Activated T-helper 1 cell treated with anti-CD3 and anti-CD28 coated beads, Interleukin-12 subunit alpha, Interleukin-12 subunit beta, Interleukin-2, Interleukin-4 antibody, amounts not matched to agents 30 ng/mL and 10 ng/mL and 1 ng/mL, durations not matched to agents 14 hours and 24 hours and 36 hours (primary cell): ENCODE measurements around the gene HAUS2. TPM values are rescaled to one million over a fixed set of nuclear protein-coding genes. Genes with fewer than 3 reads are reported as not detected.
"Not testable (repeated sequence)": the region's sequence is repeated elsewhere in the genome, so short reads cannot be mapped to it uniquely, and the experiment has no call there.

Experiments
- DNase-seq: peaks from one replicate; pipeline ENCODE4 v3.0.0; 2021; ENCODE audit warnings: low spot score
- H3K27ac Mint-ChIP-seq: one replicate; pipeline ENCODE4 v1.8.0; 2021; ENCODE audit warnings: mild to moderate bottlenecking, mixed read lengths
- H3K27me3 Mint-ChIP-seq: one replicate; pipeline ENCODE4 v1.8.0; 2022; ENCODE audit warnings: mild to moderate bottlenecking, moderate library complexity, mixed read lengths; ENCODE audit not compliant: insufficient read depth
- H3K36me3 Mint-ChIP-seq: one replicate; pipeline ENCODE4 v1.8.0; 2021; ENCODE audit warnings: low read depth, mixed read lengths
- H3K4me1 Mint-ChIP-seq: one replicate; pipeline ENCODE4 v1.8.0; 2021; ENCODE audit warnings: low read depth, mixed read lengths
- H3K4me3 Mint-ChIP-seq: one replicate; pipeline ENCODE4 v1.8.0; 2021; ENCODE audit warnings: mild to moderate bottlenecking, moderate library complexity, mixed read lengths
- H3K9me3 Mint-ChIP-seq: one replicate; pipeline ENCODE4 v1.8.0; 2021; ENCODE audit warnings: mixed read lengths
- intact Hi-C: fragments of 100-400 bp; cut with micrococcal nuclease; formaldehyde crosslinking; loops from one replicate; pipeline ENCODE4 v1.15.1; 2024
- total RNA-seq: library from RNA; stranded (reverse); gene quantifications from 2 replicates; pipeline ENCODE4 v1.2.3, GENCODE V29; 2022

The HAUS2 gene
- total RNA-seq, 1 donor from 2014 or later: 46.7 TPM

DNA sequence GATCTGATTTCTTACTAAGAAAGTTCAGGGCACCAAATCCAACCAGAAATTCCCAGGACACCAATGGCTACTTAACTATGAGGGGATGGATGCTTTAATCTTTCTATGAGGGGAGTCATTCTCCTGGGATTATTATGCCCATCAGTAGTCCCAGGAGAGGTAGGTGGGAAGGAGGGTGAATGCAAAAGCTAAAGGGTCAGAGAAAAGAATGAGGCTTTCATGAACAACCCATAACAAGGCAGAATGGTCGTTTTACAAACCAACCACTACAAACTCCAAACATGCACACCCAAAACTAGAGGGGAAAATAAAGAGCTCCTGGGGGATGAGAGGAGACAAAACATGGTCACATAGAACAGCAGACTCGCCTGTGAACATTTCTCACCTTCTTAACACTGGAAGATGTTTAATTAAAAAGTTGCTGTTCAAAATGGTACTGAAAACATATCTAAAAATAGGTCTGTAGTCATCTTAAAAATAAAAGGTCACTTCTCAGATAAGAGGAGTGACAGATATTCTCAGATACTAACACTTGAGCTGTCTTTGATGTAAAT is 30.4 kb downstream of the HAUS2 start:
- Mint-ChIP-seq H3K4me3 (no peak overlapping the region), H3K27ac (no peak overlapping the region), H3K9me3 (no peaks in the 10 kb centered on the region), H3K27me3 (peaks cover 28% of the 10 kb centered on the region), H3K36me3 (peaks cover 7% of the 10 kb centered on the region), H3K4me1 (peaks cover 58% of the 10 kb centered on the region)
- intact Hi-C loops: no loop called here
- DNase-seq: no peak

DNA sequence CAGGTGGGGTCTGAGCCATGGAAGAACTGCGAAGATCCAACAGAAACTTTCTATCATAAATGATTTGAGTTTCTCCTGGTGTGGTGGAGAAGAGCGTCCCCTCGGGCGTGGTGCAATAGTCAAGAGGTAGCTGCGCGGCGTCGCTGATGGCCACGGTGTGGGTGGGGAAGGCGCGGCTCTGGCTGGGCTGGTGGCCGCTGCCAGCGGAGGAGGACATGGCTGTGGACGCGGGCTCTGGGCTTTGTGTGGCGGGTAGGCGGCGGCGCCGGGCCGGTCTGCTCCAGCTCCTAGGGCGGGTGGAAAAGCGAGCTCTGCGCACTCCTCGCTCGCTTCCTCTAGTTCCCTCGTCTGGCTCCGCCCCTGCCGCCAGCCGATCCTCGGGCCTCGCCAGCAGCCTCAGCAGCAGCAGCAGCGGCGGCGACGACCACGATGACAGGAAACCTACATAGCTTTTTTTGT is 32.7 kb downstream of the HAUS2 start:
- H3K9me3 Mint-ChIP-seq: no peaks in the 10 kb centered on the region
- intact Hi-C loops: no loop called here
- DNase-seq: peak; percentile 78
- peak overlapping the region; percentile 64 for H3K27ac Mint-ChIP-seq
- H3K4me3 Mint-ChIP-seq: peak overlapping the region; percentile 80
- peaks cover 53% of the 10 kb centered on the region for H3K4me1 Mint-ChIP-seq
- peaks cover 7% of the 10 kb centered on the region for H3K36me3 Mint-ChIP-seq
- peaks cover 28% of the 10 kb centered on the region for H3K27me3 Mint-ChIP-seq

- DNase-seq: no peak
- Mint-ChIP-seq H3K27ac (no peak overlapping the region), H3K27me3 (peaks cover 26% of the 10 kb centered on the region), H3K36me3 (peaks cover 7% of the 10 kb centered on the region), H3K9me3 (no peaks in the 10 kb centered on the region), H3K4me3 (peak overlapping the region; percentile 11), H3K4me1 (peaks cover 41% of the 10 kb centered on the region)
- intact Hi-C loops: no loop called here
Measured at GRCh38 chr15:42582569-42583375, 34.1 kb downstream of the HAUS2 start.

- Mint-ChIP-seq H3K27ac (no peak overlapping the region), H3K4me3 (no peak overlapping the region), H3K27me3 (peaks cover 15% of the 10 kb centered on the region), H3K36me3 (peaks cover 7% of the 10 kb centered on the region), H3K4me1 (peaks cover 31% of the 10 kb centered on the region), H3K9me3 (no peaks in the 10 kb centered on the region)
- intact Hi-C loops: no loop called here
- DNase-seq: no peak
Measured at GRCh38 chr15:42584031-42584765, 35.6 kb downstream of the HAUS2 start.

GRCh38 chr15:42590619-42591237 is 42.1 kb downstream of the HAUS2 start:
- H3K4me3 Mint-ChIP-seq: no peak overlapping the region
- intact Hi-C loops: no loop called here
- DNase-seq: no peak
- H3K9me3 Mint-ChIP-seq: no peaks in the 10 kb centered on the region
- no peaks in the 10 kb centered on the region for H3K4me1 Mint-ChIP-seq
- H3K27me3 Mint-ChIP-seq: no peaks in the 10 kb centered on the region
- H3K27ac Mint-ChIP-seq: no peak overlapping the region
- peaks cover 5% of the 10 kb centered on the region for H3K36me3 Mint-ChIP-seq

- DNase-seq: no peak
- peaks cover 5% of the 10 kb centered on the region for H3K36me3 Mint-ChIP-seq
- no peaks in the 10 kb centered on the region for H3K9me3 Mint-ChIP-seq
- H3K4me1 Mint-ChIP-seq: no peaks in the 10 kb centered on the region
- intact Hi-C loops: no loop called here
- H3K27ac Mint-ChIP-seq: no peak overlapping the region
- H3K27me3 Mint-ChIP-seq: no peaks in the 10 kb centered on the region
- H3K4me3 Mint-ChIP-seq: no peak overlapping the region
Measured at GRCh38 chr15:42591238-42591934, 42.7 kb downstream of the HAUS2 start.

DNA sequence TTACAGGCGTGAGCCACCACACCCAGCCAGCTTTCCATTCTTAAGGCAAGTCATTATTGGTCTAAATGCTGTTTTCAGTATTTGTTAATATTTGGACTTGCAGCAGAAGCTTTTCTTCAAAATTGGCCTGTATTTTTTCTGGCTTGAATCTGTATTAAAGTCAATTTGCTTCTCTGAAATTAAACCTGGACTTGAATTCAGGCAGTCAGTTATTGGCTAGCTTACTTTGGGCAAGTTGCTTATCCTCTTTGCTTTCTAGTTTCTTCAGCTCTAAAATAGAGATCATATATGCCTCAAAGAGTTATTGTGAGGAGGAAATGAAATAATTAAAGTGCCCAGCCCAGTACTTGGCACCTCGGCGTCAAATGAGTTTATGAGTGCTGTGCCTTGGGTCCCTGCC is 44.1 kb downstream of the HAUS2 start:
- no peak for DNase-seq
- no peak overlapping the region for H3K4me3 Mint-ChIP-seq
- intact Hi-C loops: no loop called here
- H3K36me3 Mint-ChIP-seq: peaks cover 5% of the 10 kb centered on the region
- H3K27ac Mint-ChIP-seq: no peak overlapping the region
- H3K9me3 Mint-ChIP-seq: no peaks in the 10 kb centered on the region
- no peaks in the 10 kb centered on the region for H3K4me1 Mint-ChIP-seq
- no peaks in the 10 kb centered on the region for H3K27me3 Mint-ChIP-seq

DNA sequence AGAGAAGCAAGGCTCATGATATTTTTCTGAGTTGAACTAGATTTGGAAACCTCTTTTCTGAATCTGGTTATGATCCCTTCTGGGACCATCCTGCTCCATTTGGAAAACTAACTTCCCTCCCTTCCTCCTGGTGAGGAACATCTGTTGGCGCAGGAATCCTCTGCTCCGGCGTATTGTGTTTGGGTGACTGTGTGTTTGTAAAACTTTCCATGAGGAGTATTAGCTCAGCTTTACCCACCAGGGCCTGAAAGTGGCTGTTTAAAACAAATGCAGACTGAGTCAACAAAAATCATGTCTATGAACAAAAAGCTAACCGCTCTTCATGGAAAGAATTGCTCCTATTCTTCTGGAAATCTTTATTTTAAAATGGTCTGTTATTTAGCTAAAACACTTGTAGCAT is 44.5 kb downstream of the HAUS2 start:
- no peaks in the 10 kb centered on the region for H3K4me1 Mint-ChIP-seq
- no peaks in the 10 kb centered on the region for H3K27me3 Mint-ChIP-seq
- no peak for DNase-seq
- H3K4me3 Mint-ChIP-seq: no peak overlapping the region
- H3K9me3 Mint-ChIP-seq: no peaks in the 10 kb centered on the region
- H3K27ac Mint-ChIP-seq: no peak overlapping the region
- H3K36me3 Mint-ChIP-seq: peaks cover 5% of the 10 kb centered on the region
- intact Hi-C loops: no loop called here

DNA sequence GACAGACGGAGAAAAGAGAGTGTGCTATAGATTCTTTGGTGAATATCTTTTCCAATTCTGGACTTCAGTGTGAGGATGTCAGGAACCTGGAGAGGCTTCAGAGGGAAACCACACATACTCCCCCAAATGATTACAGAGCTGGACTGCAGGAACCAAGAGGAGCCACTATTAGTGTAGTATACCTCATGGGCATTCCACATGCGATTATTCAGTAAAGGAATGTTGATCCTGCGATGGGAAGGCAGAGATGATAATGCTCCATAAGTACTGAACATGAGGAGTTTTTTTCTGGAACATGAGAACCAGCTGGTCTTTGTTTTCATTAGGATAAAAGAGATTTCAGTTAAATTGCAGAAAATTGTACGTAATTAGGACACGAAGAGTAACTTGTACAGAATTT is 45.5 kb downstream of the HAUS2 start:
- Mint-ChIP-seq H3K27ac (no peak overlapping the region), H3K4me1 (no peaks in the 10 kb centered on the region), H3K4me3 (no peak overlapping the region), H3K9me3 (no peaks in the 10 kb centered on the region), H3K27me3 (no peaks in the 10 kb centered on the region), H3K36me3 (peaks cover 5% of the 10 kb centered on the region)
- intact Hi-C loops: no loop called here
- DNase-seq: no peak

- Mint-ChIP-seq H3K4me1 (no peaks in the 10 kb centered on the region), H3K9me3 (no peaks in the 10 kb centered on the region), H3K27me3 (no peaks in the 10 kb centered on the region), H3K27ac (no peak overlapping the region), H3K4me3 (no peak overlapping the region), H3K36me3 (peaks cover 5% of the 10 kb centered on the region)
- no peak for DNase-seq
- intact Hi-C loops: no loop called here
Measured at GRCh38 chr15:42595626-42596240, 47.1 kb downstream of the HAUS2 start.

DNA sequence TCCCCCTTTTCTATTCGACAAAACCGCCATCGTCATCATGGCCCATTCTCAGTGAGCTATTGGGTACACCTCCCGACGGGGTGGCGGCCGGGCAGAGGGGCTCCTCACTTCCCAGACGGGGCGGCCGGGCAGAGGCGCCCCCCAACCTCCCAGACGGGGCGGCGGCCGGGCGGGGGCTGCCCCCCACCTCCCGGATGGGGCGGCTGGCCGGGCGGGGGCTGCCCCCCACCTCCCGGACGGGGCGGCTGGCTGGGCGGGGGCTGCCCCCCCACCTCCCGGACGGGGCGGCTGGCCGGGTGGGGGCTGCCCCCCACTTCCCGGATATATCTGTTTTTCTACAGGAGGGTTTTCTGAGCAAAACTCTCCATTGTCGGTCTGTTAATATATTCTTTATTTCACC is 52.7 kb downstream of the HAUS2 start:
- H3K36me3 Mint-ChIP-seq, H3K27ac Mint-ChIP-seq, H3K27me3 Mint-ChIP-seq, H3K4me3 Mint-ChIP-seq, DNase-seq, intact Hi-C loops, H3K9me3 Mint-ChIP-seq: not testable (repeated sequence)
- peaks cover 23% of the 10 kb centered on the region for H3K4me1 Mint-ChIP-seq

DNA sequence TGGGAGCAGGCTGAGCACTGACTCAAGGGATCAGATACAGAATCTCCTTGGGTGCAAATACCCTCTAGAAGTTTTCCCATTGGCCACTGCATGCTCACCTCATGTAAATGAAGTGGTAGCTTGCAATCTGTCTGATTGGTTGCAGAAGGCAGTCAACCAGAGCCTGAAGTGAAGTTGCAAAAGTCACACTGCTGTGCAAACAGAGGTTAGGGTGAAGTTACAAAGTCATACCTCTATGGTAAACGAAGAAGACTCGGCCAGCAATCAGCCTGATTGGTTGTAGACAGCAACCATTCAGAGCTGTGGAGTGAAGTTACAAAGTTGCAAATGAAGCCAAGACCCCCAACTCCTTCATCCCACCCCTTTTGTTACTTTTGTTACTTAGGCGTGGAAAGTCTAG is 53.9 kb downstream of the HAUS2 start:
- no peak for DNase-seq
- Mint-ChIP-seq H3K36me3 (peaks cover 6% of the 10 kb centered on the region), H3K4me3 (no peak overlapping the region), H3K4me1 (peaks cover 26% of the 10 kb centered on the region), H3K27ac (no peak overlapping the region), H3K27me3 (no peaks in the 10 kb centered on the region), H3K9me3 (no peaks in the 10 kb centered on the region)
- intact Hi-C loops: no loop called here
